Measurements from ENCODE around the gene KRTAP5-6.

DNA sequence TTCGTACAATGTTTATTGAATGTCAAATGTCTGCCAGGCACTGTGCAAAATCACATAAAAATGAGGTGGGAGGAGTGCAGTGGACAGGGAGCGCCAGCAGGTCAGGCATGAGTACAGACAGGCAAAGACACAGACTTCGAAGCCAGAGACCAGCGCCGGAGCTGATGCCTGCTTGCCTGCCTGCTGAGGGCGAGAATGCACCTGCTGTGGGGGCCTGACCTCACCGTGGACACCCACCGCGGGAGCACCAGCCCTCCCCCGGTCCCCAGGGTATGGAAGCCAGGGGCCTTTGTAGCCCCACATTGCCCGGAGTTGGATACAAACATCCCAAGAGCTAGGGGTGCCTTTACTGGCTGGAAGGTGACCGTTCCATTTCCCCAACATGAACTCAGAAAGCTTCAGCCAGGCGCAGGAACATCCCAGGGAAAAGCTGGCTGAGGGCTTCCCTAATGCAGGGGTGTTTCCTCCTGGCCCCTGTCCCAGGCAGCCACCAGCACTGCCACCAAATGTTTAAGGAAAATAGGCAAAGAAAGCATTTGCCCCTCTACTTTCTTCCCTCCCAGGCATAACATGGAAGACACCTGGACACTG lies 35.5 kb downstream of the KRTAP5-6 start:
- TF ChIP-seq POLR2AphosphoS5 (IDR thresholded peaks at IDR 0.05), result no peak
- TF ChIP-seq, protein P1, sequence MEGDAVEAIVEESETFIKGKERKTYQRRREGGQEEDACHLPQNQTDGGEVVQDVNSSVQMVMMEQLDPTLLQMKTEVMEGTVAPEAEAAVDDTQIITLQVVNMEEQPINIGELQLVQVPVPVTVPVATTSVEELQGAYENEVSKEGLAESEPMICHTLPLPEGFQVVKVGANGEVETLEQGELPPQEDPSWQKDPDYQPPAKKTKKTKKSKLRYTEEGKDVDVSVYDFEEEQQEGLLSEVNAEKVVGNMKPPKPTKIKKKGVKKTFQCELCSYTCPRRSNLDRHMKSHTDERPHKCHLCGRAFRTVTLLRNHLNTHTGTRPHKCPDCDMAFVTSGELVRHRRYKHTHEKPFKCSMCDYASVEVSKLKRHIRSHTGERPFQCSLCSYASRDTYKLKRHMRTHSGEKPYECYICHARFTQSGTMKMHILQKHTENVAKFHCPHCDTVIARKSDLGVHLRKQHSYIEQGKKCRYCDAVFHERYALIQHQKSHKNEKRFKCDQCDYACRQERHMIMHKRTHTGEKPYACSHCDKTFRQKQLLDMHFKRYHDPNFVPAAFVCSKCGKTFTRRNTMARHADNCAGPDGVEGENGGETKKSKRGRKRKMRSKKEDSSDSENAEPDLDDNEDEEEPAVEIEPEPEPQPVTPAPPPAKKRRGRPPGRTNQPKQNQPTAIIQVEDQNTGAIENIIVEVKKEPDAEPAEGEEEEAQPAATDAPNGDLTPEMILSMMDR (IDR thresholded peaks at IDR 0.05), result no peak
- no peak for TF ChIP-seq POLR2A (IDR thresholded peaks at IDR 0.05)
